Measurements from ENCODE around the gene XAGE1B. TPM values are rescaled to one million over a fixed set of nuclear protein-coding genes. Genes with fewer than 3 reads are reported as not detected.
"Not testable (repeated sequence)": the region's sequence is repeated elsewhere in the genome, so short reads cannot be mapped to it uniquely, and the experiment has no call there.

The XAGE1B gene
- total and polyA plus RNA-seq, 9 of the 15 experiments (the other 6 are each of a cell fraction or from before 2014, with no cell fraction given): 3.1 to 382 (median 105) TPM

- FAIRE-seq (no peak), DNase-seq (ENCODE audit: extremely low read depth in 1 of 4, low spot score in 3 of 4) (no peak), ATAC-seq (no peak)
- no peaks in the 10 kb centered on the region for H3K4me1 ChIP-seq (replicated peaks in 1 of 2; ENCODE audit: control insufficient read depth in 2 of 2, insufficient read depth in 2 of 2, low read length in 2 of 2)
- H3K9ac ChIP-seq (ENCODE audit: insufficient read depth in 1 of 2, low read depth in 2 of 2, low read length in 2 of 2): no peak overlapping the region
- H3K36me3 ChIP-seq (ENCODE audit: control insufficient read depth, insufficient read depth, low read length): no peaks in the 10 kb centered on the region
- peaks cover 0 to 4% of the 10 kb centered on the region in 2 experiments; a peak in 1 of 5 replicates for H3K27me3 ChIP-seq (ENCODE audit: control insufficient read depth in 2 of 2, insufficient read depth in 2 of 2, low read length in 2 of 2)
- no peaks in the 10 kb centered on the region for H4K20me1 ChIP-seq (replicated peaks; ENCODE audit: control insufficient read depth, insufficient read depth, low read length)
- intact Hi-C loops (cut with micrococcal nuclease): no loop called here
- H3K27ac ChIP-seq (ENCODE audit: extremely low read depth, low read depth, low read length): no peak overlapping the region
- no peak overlapping the region for H3K4me2 ChIP-seq (ENCODE audit: insufficient read depth, low read length)
- H3K9me3 ChIP-seq (replicated peaks; ENCODE audit: control insufficient read depth, insufficient read depth, low read depth, low read length): no peaks in the 10 kb centered on the region
- H2AFZ ChIP-seq (ENCODE audit: low read depth, low read length): no peak overlapping the region
- ChIA-PET POLR2A (no interaction called here), CTCF (ENCODE audit: low intra/inter-chr PET ratio) (no interaction called here)
- TF ChIP-seq HDAC6 (IDR thresholded peaks at IDR 0.05; ENCODE audit: low read depth, low read length) (no peak), BHLHE40 (IDR thresholded peaks at IDR 0.05; ENCODE audit: low read length) (no peak), ILK (tag; IDR thresholded peaks at IDR 0.05; ENCODE audit: borderline replicate concordance, low read depth) (no peak), MYNN (IDR thresholded peaks at IDR 0.05) (no peak), MYNN (CRISPR knock-in tag; IDR thresholded peaks at IDR 0.05) (no peak), MCM2 (IDR thresholded peaks at IDR 0.05; ENCODE audit: low read depth) (no peak), SNIP1 (IDR thresholded peaks at IDR 0.05; ENCODE audit: low read depth) (no peak), PHF8 (IDR thresholded peaks at IDR 0.05; ENCODE audit: borderline replicate concordance, low read length) (no peak)
- in situ Hi-C loops (cut with MboI): no loop called here
- H3K9me1 ChIP-seq (ENCODE audit: control insufficient read depth, insufficient read depth, low read length): no peaks in the 10 kb centered on the region
- no TSS peak for BruUV-seq (replicated peaks)
- H3K79me2 ChIP-seq (ENCODE audit: control insufficient read depth, insufficient read depth, low read length): no peaks in the 10 kb centered on the region
- 0% methylated on average over 3 of the region's 3 CpGs for WGBS (ENCODE audit: insufficient coverage, low coverage, missing lambda C conversion rate)
- no peak overlapping the region for H3K4me3 ChIP-seq
Observed at GRCh38 chrX:52507331-52507730, 9.5 kb downstream of the XAGE1B start.

GRCh38 chrX:52504551-52504950, 12.3 kb downstream of the XAGE1B start:
- Histone ChIP-seq H4K20me1 (replicated peaks; ENCODE audit: control insufficient read depth, insufficient read depth, low read length) (no peaks in the 10 kb centered on the region), H3K9ac (ENCODE audit: insufficient read depth in 1 of 2, low read depth in 2 of 2, low read length in 2 of 2) (no peak overlapping the region), H3K4me3 (no peak overlapping the region), H3K36me3 (ENCODE audit: control insufficient read depth, insufficient read depth, low read length) (no peaks in the 10 kb centered on the region), H2AFZ (ENCODE audit: low read depth, low read length) (no peak overlapping the region), H3K4me2 (ENCODE audit: insufficient read depth, low read length) (no peak overlapping the region), H3K27ac (ENCODE audit: extremely low read depth, low read depth, low read length) (no peak overlapping the region), H3K79me2 (ENCODE audit: control insufficient read depth, insufficient read depth, low read length) (no peaks in the 10 kb centered on the region), H3K9me3 (replicated peaks; ENCODE audit: control insufficient read depth, insufficient read depth, low read depth, low read length) (no peaks in the 10 kb centered on the region), H3K27me3 (ENCODE audit: control insufficient read depth in 2 of 2, insufficient read depth in 2 of 2, low read length in 2 of 2) (peaks cover 0 to 4% of the 10 kb centered on the region in 2 experiments; a peak in 1 of 5 replicates), H3K4me1 (replicated peaks in 1 of 2; ENCODE audit: control insufficient read depth in 2 of 2, insufficient read depth in 2 of 2, low read length in 2 of 2) (no peaks in the 10 kb centered on the region), H3K9me1 (ENCODE audit: control insufficient read depth, insufficient read depth, low read length) (no peaks in the 10 kb centered on the region)
- ChIA-PET POLR2A (no interaction called here), CTCF (ENCODE audit: low intra/inter-chr PET ratio) (no interaction called here)
- TF ChIP-seq TCF3 (CRISPR knock-in tag; IDR thresholded peaks at IDR 0.05) (no peak), NBN (IDR thresholded peaks at IDR 0.05; ENCODE audit: low read depth) (no peak), POLR2AphosphoS5 (IDR thresholded peaks at IDR 0.05; ENCODE audit: control insufficient read depth, insufficient read depth, low read depth, low read length) (no peak)
- intact Hi-C loops (cut with micrococcal nuclease): no loop called here
- FAIRE-seq (no peak), DNase-seq (ENCODE audit: extremely low read depth in 1 of 4, low spot score in 3 of 4) (no peak), ATAC-seq (no peak)
- 15% methylated on average over 4 of the region's 4 CpGs for WGBS (ENCODE audit: insufficient coverage, low coverage, missing lambda C conversion rate)
- in situ Hi-C loops (cut with MboI): no loop called here
- BruUV-seq (replicated peaks): no TSS peak

- not testable (repeated sequence) for BruUV-seq (replicated peaks)
Observed at GRCh38 chrX:52501362-52501761, 15.5 kb downstream of the XAGE1B start.

More at GRCh38 chrX:52501362-52501761, 15.5 kb downstream of the XAGE1B start:
- POLR2A ChIA-PET; H3K4me3 ChIP-seq; H3K4me1 ChIP-seq (replicated peaks in 1 of 2; ENCODE audit: control insufficient read depth in 2 of 2, insufficient read depth in 2 of 2, low read length in 2 of 2); H3K9me3 ChIP-seq (replicated peaks; ENCODE audit: control insufficient read depth, insufficient read depth, low read depth, low read length); H3K9me1 ChIP-seq (ENCODE audit: control insufficient read depth, insufficient read depth, low read length); FAIRE-seq; H3K27me3 ChIP-seq (ENCODE audit: control insufficient read depth in 2 of 2, insufficient read depth in 2 of 2, low read length in 2 of 2); H3K36me3 ChIP-seq (ENCODE audit: control insufficient read depth, insufficient read depth, low read length); CTCF ChIA-PET (ENCODE audit: low intra/inter-chr PET ratio); H3K79me2 ChIP-seq (ENCODE audit: control insufficient read depth, insufficient read depth, low read length); H2AFZ ChIP-seq (ENCODE audit: low read depth, low read length); H3K9ac ChIP-seq (ENCODE audit: insufficient read depth in 1 of 2, low read depth in 2 of 2, low read length in 2 of 2); H3K27ac ChIP-seq (ENCODE audit: extremely low read depth, low read depth, low read length); intact Hi-C loops (cut with micrococcal nuclease); H4K20me1 ChIP-seq (replicated peaks; ENCODE audit: control insufficient read depth, insufficient read depth, low read length); H3K4me2 ChIP-seq (ENCODE audit: insufficient read depth, low read length); in situ Hi-C loops (cut with MboI); DNase-seq (ENCODE audit: extremely low read depth in 1 of 4, low spot score in 3 of 4): not testable (repeated sequence)
- WGBS (ENCODE audit: insufficient coverage, low coverage, missing lambda C conversion rate): no CpG with 5 or more reads among the region's 6 CpGs
- peak; percentile 68 for ATAC-seq
